Parathyroid adenoma (tissue), 2 donors: ENCODE results near the gene CSMD2.

ENCODE experiments used
- H2AFZ ChIP-seq: fragments of 300-600 bp; sonication (generic); one replicate; pipeline ENCODE4 v1.7.0; 2017; ENCODE audit warnings: antibody characterized with exemption, mild to moderate bottlenecking
- H3K27ac ChIP-seq: fragments of 300-600 bp; sonication (generic); one replicate; pipeline ENCODE4 v1.7.0; 2017
- H3K27me3 ChIP-seq: fragments of 300-600 bp; sonication (generic); one replicate; pipeline ENCODE4 v1.7.0; 2017; ENCODE audit warnings: low read length; ENCODE audit not compliant: control insufficient read depth, insufficient read depth
- H3K36me3 ChIP-seq: fragments of 300-600 bp; sonication (generic); one replicate; pipeline ENCODE4 v1.7.0; 2017; ENCODE audit warnings: low read length; ENCODE audit not compliant: control insufficient read depth, insufficient read depth
- H3K4me1 ChIP-seq: fragments of 300-600 bp; sonication (generic); one replicate; pipeline ENCODE4 v1.7.0; 2017; ENCODE audit warnings: control low read depth
- H3K4me2 ChIP-seq: fragments of 300-600 bp; sonication (generic); one replicate; pipeline ENCODE4 v1.7.0; 2017; ENCODE audit warnings: low read length
- H3K4me3 ChIP-seq: fragments of 300-600 bp; sonication (generic); one replicate; pipeline ENCODE4 v1.7.0; 2017; ENCODE audit warnings: low read depth, low read length
- H3K79me2 ChIP-seq: fragments of 300-600 bp; sonication (generic); one replicate; pipeline ENCODE4 v1.7.0; 2017; ENCODE audit warnings: control low read depth
- H3K9ac ChIP-seq: fragments of 300-600 bp; sonication (generic); one replicate; pipeline ENCODE4 v1.7.0; 2017; ENCODE audit warnings: mild to moderate bottlenecking
- H3K9me3 ChIP-seq: fragments of 300-600 bp; sonication (generic); one replicate; pipeline ENCODE4 v1.7.0; 2017; ENCODE audit warnings: low read length; ENCODE audit not compliant: control insufficient read depth
- TF ChIP-seq, protein P1 (sequence below): fragments of 300-600 bp; sonication (generic); IDR thresholded peaks from one replicate; pipeline ENCODE4 v1.7.0; 2017; ENCODE audit warnings: antibody characterized with exemption, mild to moderate bottlenecking
- donor health status: primary hyperparathyroidism.

The CSMD2 gene

GRCh38 chr1:34166625-34167361, 1.8 kb upstream of the CSMD2 start:
- Histone ChIP-seq H3K9ac (no peak overlapping the region), H3K9me3 (no peaks in the 10 kb centered on the region), H3K79me2 (no peaks in the 10 kb centered on the region), H3K36me3 (no peaks in the 10 kb centered on the region), H3K27ac (no peak overlapping the region), H3K27me3 (peaks cover 6% of the 10 kb centered on the region), H2AFZ (no peak overlapping the region), H3K4me3 (no peak overlapping the region), H3K4me2 (no peak overlapping the region), H3K4me1 (no peaks in the 10 kb centered on the region)
- TF ChIP-seq, protein P1, sequence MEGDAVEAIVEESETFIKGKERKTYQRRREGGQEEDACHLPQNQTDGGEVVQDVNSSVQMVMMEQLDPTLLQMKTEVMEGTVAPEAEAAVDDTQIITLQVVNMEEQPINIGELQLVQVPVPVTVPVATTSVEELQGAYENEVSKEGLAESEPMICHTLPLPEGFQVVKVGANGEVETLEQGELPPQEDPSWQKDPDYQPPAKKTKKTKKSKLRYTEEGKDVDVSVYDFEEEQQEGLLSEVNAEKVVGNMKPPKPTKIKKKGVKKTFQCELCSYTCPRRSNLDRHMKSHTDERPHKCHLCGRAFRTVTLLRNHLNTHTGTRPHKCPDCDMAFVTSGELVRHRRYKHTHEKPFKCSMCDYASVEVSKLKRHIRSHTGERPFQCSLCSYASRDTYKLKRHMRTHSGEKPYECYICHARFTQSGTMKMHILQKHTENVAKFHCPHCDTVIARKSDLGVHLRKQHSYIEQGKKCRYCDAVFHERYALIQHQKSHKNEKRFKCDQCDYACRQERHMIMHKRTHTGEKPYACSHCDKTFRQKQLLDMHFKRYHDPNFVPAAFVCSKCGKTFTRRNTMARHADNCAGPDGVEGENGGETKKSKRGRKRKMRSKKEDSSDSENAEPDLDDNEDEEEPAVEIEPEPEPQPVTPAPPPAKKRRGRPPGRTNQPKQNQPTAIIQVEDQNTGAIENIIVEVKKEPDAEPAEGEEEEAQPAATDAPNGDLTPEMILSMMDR = no peak

- TF ChIP-seq, protein P1 = no peak
- Histone ChIP-seq H3K27ac (no peak overlapping the region), H2AFZ (no peak overlapping the region), H3K4me2 (no peak overlapping the region), H3K36me3 (no peaks in the 10 kb centered on the region), H3K4me3 (no peak overlapping the region), H3K9me3 (no peaks in the 10 kb centered on the region), H3K27me3 (peaks cover 6% of the 10 kb centered on the region), H3K9ac (no peak overlapping the region), H3K4me1 (no peaks in the 10 kb centered on the region), H3K79me2 (no peaks in the 10 kb centered on the region)
Measured at GRCh38 chr1:34166191-34166624, 1.2 kb upstream of the CSMD2 start.

DNA sequence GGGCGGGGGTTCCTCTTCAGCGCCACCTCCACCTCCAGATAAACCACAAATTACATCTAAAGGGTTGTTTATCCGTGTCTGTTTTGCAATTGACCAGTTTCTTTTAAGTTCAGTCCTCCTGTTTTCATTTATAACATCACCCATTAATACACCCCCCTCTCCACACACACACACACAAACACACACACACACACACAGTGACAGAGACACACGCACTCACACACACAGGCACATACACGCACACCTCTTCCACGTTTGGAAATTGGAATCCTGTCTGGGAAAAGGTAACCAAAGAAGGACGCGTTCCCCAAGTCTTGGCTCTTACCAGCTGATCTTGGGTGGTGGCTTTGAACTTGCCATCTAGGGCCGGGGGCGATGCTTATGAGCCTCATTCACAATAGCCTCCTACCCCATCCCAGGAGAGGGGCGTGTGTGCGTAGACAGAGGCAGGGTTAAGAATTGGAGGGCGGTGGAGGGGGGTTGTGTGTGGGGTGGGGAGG, 442 bp upstream of the CSMD2 start:
- no peak overlapping the region for H2AFZ ChIP-seq
- H3K4me2 ChIP-seq = peak overlapping the region; percentile 83
- no peak overlapping the region for H3K4me3 ChIP-seq
- no peak overlapping the region for H3K9ac ChIP-seq
- H3K36me3 ChIP-seq = no peaks in the 10 kb centered on the region
- H3K27ac ChIP-seq = no peak overlapping the region
- no peaks in the 10 kb centered on the region for H3K79me2 ChIP-seq
- no peaks in the 10 kb centered on the region for H3K9me3 ChIP-seq
- TF ChIP-seq, protein P1 = no peak
- H3K27me3 ChIP-seq = peaks cover 6% of the 10 kb centered on the region
- H3K4me1 ChIP-seq = no peaks in the 10 kb centered on the region

- Histone ChIP-seq H3K36me3 (no peaks in the 10 kb centered on the region), H3K4me2 (peak overlapping the region; percentile 83), H3K9me3 (no peaks in the 10 kb centered on the region), H2AFZ (no peak overlapping the region), H3K4me1 (no peaks in the 10 kb centered on the region), H3K27ac (no peak overlapping the region), H3K9ac (no peak overlapping the region), H3K27me3 (peaks cover 6% of the 10 kb centered on the region), H3K4me3 (peak overlapping the region; percentile 37), H3K79me2 (no peaks in the 10 kb centered on the region)
- TF ChIP-seq, protein P1 = no peak
Measured at GRCh38 chr1:34163792-34164731, 968 bp downstream of the CSMD2 start.
